ENCODE data around the gene SBK3.

Gene SBK3

DNA sequence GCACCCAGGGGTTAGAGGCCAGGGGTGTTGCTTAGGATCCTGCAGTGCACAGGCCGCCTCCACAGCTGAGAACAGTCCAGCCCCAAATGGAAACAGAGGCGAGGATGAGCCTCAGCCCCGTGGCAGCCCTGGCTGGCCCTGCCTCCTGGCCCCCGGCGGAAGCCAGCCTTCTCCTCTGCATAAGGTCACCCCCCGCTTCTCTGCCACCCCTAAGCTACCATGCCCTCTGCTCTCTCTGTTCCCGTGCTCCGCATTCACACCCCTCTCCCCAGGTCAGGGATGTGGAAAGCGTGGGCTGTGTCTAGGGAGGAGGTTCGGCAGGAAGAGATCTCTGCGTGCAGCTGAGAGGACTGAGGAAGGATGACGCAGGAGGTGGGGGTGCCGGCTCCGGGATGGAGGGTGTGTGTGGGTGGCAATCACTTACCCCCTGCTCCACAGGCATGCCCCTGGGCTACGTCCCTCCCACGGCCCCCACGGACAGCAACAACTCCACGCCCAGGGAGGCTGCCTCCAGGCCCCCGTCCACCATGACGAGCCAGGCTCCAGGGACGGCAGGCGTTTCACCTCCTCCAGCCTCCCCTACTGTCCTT is 51.1 kb downstream of the SBK3 start:
- TF ChIP-seq, protein P1, sequence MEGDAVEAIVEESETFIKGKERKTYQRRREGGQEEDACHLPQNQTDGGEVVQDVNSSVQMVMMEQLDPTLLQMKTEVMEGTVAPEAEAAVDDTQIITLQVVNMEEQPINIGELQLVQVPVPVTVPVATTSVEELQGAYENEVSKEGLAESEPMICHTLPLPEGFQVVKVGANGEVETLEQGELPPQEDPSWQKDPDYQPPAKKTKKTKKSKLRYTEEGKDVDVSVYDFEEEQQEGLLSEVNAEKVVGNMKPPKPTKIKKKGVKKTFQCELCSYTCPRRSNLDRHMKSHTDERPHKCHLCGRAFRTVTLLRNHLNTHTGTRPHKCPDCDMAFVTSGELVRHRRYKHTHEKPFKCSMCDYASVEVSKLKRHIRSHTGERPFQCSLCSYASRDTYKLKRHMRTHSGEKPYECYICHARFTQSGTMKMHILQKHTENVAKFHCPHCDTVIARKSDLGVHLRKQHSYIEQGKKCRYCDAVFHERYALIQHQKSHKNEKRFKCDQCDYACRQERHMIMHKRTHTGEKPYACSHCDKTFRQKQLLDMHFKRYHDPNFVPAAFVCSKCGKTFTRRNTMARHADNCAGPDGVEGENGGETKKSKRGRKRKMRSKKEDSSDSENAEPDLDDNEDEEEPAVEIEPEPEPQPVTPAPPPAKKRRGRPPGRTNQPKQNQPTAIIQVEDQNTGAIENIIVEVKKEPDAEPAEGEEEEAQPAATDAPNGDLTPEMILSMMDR (IDR thresholded peaks at IDR 0.05; ENCODE audit: low read depth, low read length) = no peak
- peak; percentile 74 for DNase-seq (ENCODE audit: extremely low read depth, low read depth)

DNA sequence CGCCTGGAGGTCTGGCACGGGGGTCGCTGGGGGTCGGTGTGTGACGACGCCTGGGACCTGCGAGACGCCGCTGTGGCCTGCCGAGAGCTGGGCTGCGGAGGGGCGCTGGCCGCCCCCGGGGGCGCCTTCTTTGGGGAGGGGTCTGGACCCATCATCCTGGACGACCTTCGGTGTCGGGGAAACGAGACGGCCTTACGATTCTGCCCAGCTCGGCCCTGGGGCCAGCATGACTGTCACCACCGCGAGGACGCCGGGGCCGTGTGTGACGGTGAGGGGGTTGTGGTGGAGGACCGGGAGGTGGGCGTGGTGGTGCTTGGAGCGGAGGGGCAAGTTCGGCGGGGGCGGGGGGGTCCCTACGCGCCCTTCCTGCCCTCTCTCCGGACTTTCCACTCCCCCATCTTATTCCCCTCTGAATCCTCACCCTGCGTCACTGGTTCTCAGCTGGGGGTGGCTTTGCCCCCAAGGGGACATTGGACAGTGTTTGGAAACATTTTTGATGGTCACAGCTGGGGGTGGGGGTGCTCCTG is 51.6 kb downstream of the SBK3 start:
- TF ChIP-seq, protein P1 (IDR thresholded peaks at IDR 0.05; ENCODE audit: low read depth, low read length) = no peak
- no peak for DNase-seq (ENCODE audit: extremely low read depth, low read depth)

DNA sequence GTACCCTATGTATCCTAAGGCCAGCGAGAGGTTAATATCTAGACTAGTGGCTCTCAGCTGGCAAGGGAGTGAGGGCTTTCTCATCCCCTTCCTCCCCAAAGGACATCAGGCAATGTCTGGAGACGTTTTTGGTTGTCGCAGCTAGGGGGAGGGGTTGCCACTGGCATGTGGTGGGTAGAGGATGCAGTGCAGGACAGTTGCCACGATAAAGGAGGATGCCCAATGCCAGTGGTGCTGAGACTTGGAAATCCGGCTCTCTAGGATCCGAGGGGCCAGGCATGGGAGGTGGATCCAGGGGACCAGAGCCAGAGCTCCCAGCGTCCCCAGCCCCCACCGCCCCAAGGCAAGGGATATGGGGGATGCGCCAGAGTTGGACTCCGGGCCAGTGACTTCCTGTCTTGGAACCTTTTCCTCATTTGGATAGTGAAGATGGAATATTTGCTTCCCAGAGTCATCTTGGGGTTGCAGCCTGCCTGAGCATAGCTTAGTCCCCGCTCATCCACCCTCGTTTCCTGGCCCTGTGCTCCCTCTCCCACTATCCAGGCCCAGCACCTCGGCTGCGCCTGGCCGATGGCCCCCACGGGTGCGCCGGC is 52.2 kb downstream of the SBK3 start:
- DNase-seq (ENCODE audit: extremely low read depth, low read depth) = no peak

DNA sequence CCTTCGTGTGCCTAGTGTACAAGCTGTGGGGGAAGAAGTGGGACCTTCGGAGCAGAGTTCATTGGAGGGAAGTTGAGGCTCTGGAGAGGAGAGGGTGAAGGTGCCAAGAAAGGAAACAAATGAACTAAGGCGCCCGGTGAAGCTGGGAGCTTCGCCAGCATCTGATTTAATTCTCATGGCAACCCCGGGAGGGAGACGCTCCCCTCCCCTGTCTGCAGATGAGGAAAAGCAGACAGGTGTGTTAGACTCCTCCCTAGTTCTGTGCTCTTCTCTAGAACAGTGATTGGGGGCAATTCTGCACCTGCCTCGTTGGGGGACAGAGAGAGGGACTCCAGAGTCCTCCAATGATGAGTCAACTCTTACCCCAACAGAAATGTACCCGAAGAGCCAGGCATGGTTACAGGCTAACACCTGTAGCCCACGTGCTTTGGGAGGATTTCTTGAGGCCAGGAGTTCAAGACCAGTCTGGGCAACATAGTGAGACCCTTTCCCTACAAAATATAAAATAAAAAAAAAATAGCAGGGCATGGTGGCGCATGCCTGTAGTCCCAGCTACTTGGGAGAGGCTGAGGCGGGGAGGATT is 52.9 kb downstream of the SBK3 start:
- TF ChIP-seq, protein P1 (IDR thresholded peaks at IDR 0.05; ENCODE audit: low read depth, low read length) = no peak
- no peak for DNase-seq (ENCODE audit: extremely low read depth, low read depth)

More for the DNA sequence above, 52.2 kb downstream of the SBK3 start:
- TF ChIP-seq, protein P1 (IDR thresholded peaks at IDR 0.05; ENCODE audit: low read depth, low read length) = no peak

DNA sequence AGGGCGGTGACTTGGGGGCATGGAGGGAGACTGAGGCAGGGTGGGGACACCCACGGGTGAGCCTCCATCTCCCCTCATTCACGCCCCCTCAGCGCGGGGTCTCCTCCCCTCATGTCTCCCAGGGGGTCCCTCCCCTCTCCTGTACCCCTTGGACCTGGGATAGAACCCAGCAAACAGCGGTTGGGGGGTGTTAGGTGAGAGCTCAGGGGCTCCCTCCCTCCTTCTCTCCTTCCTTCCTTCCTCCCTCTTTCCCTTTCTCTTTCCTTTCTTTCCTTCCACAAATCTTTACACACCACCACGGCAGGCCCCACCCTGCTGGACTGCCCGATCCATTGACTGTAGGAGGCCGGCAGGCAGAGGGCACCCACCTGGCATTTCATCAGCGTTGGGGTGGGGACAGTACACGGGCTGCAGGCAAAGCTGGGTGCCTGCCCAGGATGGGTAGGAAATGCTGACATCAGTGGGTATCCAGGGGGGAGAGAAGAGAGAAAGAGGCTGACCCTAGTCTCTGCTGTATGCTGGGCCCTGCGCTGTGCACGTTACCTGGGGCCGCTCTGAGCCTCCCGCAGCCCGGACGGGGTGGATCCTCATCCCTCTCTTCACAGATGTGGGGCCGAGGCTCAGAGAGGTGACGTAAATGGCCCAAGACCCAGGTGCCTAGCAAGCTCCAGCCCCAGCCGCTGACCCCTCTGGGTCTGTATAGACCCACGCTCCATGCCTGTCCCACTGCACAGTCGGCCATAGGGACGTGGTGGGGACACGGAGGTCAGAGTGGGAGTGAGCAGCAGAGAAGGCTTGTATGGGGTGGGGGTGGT is 53.6 kb downstream of the SBK3 start:
- no peak for DNase-seq (ENCODE audit: extremely low read depth, low read depth)
- TF ChIP-seq, protein P1 (IDR thresholded peaks at IDR 0.05; ENCODE audit: low read depth, low read length) = no peak

Measured in AG09319 (cell line).